CD14-positive monocyte (primary cell): ENCODE results near the gene SPESP1. TPM values are rescaled to one million over a fixed set of nuclear protein-coding genes. Genes with fewer than 3 reads are reported as not detected.

Source experiments
- DNase-seq, 3 donors: peaks; one replicate each; pipeline ENCODE4 v3.0.0-alpha.2; 2011 to 2022
- H2AFZ ChIP-seq: 2 replicates; pipeline ENCODE4 v1.6.0; 2012; ENCODE audit warnings: mild to moderate bottlenecking, low read depth, low read length, inconsistent platforms; ENCODE audit not compliant: insufficient read depth, poor library complexity, severe bottlenecking
- H3K27ac ChIP-seq, 2 donors: 1 replicate in 1 of 2; 2 replicates in 1 of 2; pipeline ENCODE4 v1.5.1; 2012 to 2013; ENCODE audit warnings: low read length in 2 of 2, control low read depth in 1 of 2, inconsistent platforms in 1 of 2, low read depth in 1 of 2, mild to moderate bottlenecking in 1 of 2
- H3K27me3 ChIP-seq, 2 donors: one replicate each; pipeline versions ENCODE4 v1.6.0 to v1.6.1; 2011 to 2013; ENCODE audit warnings: low read length in 2 of 2; ENCODE audit not compliant: control insufficient read depth in 2 of 2, insufficient read depth in 2 of 2
- H3K36me3 ChIP-seq, 2 donors: replicated peaks in 1 of 2; 1 replicate in 1 of 2; 2 replicates in 1 of 2; pipeline versions ENCODE4 v1.5.1 to v1.6.1; 2012 to 2013; ENCODE audit warnings: low read length in 2 of 2, control low read depth in 1 of 2, inconsistent platforms in 1 of 2, mild to moderate bottlenecking in 1 of 2; ENCODE audit not compliant: insufficient read depth in 2 of 2, control insufficient read depth in 1 of 2
- H3K4me1 ChIP-seq, 2 donors: 1 replicate in 1 of 2; 2 replicates in 1 of 2; pipeline versions ENCODE4 v1.5.1 to v1.6.1; 2012 to 2013; ENCODE audit warnings: low read length in 2 of 2, control low read depth in 1 of 2, inconsistent platforms in 1 of 2, mild to moderate bottlenecking in 1 of 2, moderate library complexity in 1 of 2; ENCODE audit not compliant: insufficient read depth in 2 of 2, control insufficient read depth in 1 of 2
- H3K4me2 ChIP-seq: replicated peaks from 2 replicates; pipeline ENCODE3; 2012; ENCODE audit warnings: low read length, moderate library complexity, mild to moderate bottlenecking; ENCODE audit not compliant: poor library complexity, severe bottlenecking; ENCODE audit errors: extremely low read depth
- H3K4me3 ChIP-seq, 3 experiments: fragments of 200-600 bp in 1 of 3; sonication (generic) in 1 of 3; replicated peaks in 1 of 3; 1 replicate in 2 of 3; 2 replicates in 1 of 3; pipeline ENCODE4 v1.5.1; 2011 to 2013; ENCODE audit warnings: low read length in 3 of 3, mild to moderate bottlenecking in 3 of 3, control low read depth in 2 of 3, low read depth in 2 of 3, inconsistent platforms in 1 of 3, moderate library complexity in 1 of 3
- H3K79me2 ChIP-seq: 2 replicates; pipeline ENCODE4 v1.6.0; 2012; ENCODE audit warnings: mild to moderate bottlenecking, control low read depth, inconsistent platforms, low read length, moderate library complexity; ENCODE audit not compliant: insufficient read depth
- H3K9ac ChIP-seq: 2 replicates; pipeline ENCODE4 v1.6.0; 2017; ENCODE audit warnings: low read length, mild to moderate bottlenecking; ENCODE audit not compliant: insufficient read depth, poor library complexity, severe bottlenecking
- H3K9me3 ChIP-seq, 2 donors: replicated peaks in 1 of 2; 1 replicate in 1 of 2; 2 replicates in 1 of 2; pipeline versions ENCODE4 v1.5.1 to v1.6.1; 2012 to 2013; ENCODE audit warnings: low read length in 2 of 2, control low read depth in 1 of 2; ENCODE audit not compliant: control insufficient read depth in 1 of 2, insufficient read depth in 1 of 2
- H4K20me1 ChIP-seq: 2 replicates; pipeline ENCODE4 v1.6.0; 2012; ENCODE audit warnings: mild to moderate bottlenecking, low read length, control low read depth, moderate library complexity; ENCODE audit not compliant: insufficient read depth
- H3K27ac Mint-ChIP-seq, 7 donors: one replicate each; pipeline ENCODE4 v1.8.0; 2020; ENCODE audit warnings: mild to moderate bottlenecking in 7 of 7, mixed read lengths in 7 of 7, moderate library complexity in 6 of 7, inconsistent platforms in 2 of 7
- H3K27me3 Mint-ChIP-seq, 3 donors: one replicate each; pipeline ENCODE4 v1.8.0; 2021 to 2022; ENCODE audit warnings: low read depth in 3 of 3, mild to moderate bottlenecking in 3 of 3, mixed read lengths in 3 of 3, moderate library complexity in 3 of 3, inconsistent platforms in 1 of 3
- H3K36me3 Mint-ChIP-seq, 2 donors: one replicate each; pipeline ENCODE4 v1.8.0; 2020; ENCODE audit warnings: mixed read lengths in 2 of 2, inconsistent platforms in 1 of 2, mild to moderate bottlenecking in 1 of 2
- H3K4me1 Mint-ChIP-seq: one replicate; pipeline ENCODE4 v1.8.0; 2020; ENCODE audit warnings: mild to moderate bottlenecking, mixed read lengths
- H3K4me3 Mint-ChIP-seq, 2 donors: one replicate each; pipeline ENCODE4 v1.8.0; 2020; ENCODE audit warnings: mild to moderate bottlenecking in 2 of 2, mixed read lengths in 2 of 2, moderate library complexity in 1 of 2
- H3K9me3 Mint-ChIP-seq, 7 donors: one replicate each; pipeline ENCODE4 v1.8.0; 2020 to 2022; ENCODE audit warnings: mixed read lengths in 7 of 7, mild to moderate bottlenecking in 6 of 7, moderate library complexity in 6 of 7, inconsistent platforms in 2 of 7
- WGBS: methylation state at CpG from one replicate; pipeline ENCODE4 v1.1.5; 2013; ENCODE audit warnings: missing lambda C conversion rate; ENCODE audit not compliant: insufficient coverage; 5-methylcytosine and 5-hydroxymethylcytosine counted together
- intact Hi-C, 2 donors: fragments of 100-400 bp; cut with micrococcal nuclease; formaldehyde crosslinking; loops; one replicate each; pipeline versions ENCODE4 v1.15.0 to v1.15.1; 2023
- polyA plus RNA-seq, 3 donors: library from polyadenylated mRNA; depleted of rRNA in 1 of 3; unstranded in 2 of 3; stranded (reverse) in 1 of 3; fragments of 300-500 nt in 2 of 3; fragments of >200 nt in 1 of 3; fragmentation: Illumina TruSeq in 2 of 3; gene quantifications; 1 replicate in 2 of 3; 2 replicates in 1 of 3; pipeline ENCODE4 v1.2.3, GENCODE V29; 2012 to 2021
- TF ChIP-seq, protein P1 (sequence below): fragments of 200-600 bp; IDR thresholded peaks from one replicate; pipeline ENCODE4 v1.8.0; 2022; ENCODE audit warnings: antibody characterized with exemption, mild to moderate bottlenecking

SPESP1 gene
- polyA plus RNA-seq, 3 donors: 0.17 to 0.86 (median 0.47) TPM

DNA sequence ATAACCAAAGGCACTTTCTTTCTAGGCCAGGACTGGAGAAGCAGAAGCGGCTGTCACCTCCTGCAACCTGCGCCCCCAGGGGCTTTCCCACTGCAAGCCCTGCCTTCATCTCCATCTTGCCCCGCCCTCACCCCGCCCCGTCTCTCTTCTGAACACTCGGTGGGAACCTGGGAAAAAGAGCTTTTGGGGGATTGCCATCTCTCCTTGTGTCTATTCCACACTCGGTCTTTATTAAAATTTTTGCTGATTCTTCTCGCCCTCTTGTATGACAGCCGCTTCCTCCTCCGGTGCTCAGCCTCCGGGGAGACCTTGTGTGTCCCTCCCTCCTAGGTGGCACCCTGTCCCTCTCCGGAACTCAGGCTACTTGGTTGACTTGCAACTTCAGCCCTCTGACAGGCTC is 41.9 kb upstream of the SPESP1 start:
- Histone ChIP-seq H3K36me3 (no peaks in the 10 kb centered on the region), H3K4me3 (no peak overlapping the region), H3K4me1 (no peaks in the 10 kb centered on the region), H3K27me3 (no peaks in the 10 kb centered on the region), H3K27ac (no peak overlapping the region), H3K79me2 (no peaks in the 10 kb centered on the region), H3K4me2 (no peak overlapping the region), H3K9ac (no peak overlapping the region), H2AFZ (no peak overlapping the region), H3K9me3 (no peaks in the 10 kb centered on the region), H4K20me1 (no peaks in the 10 kb centered on the region)
- no peak for DNase-seq
- WGBS: 77% methylated on average over 5 of the region's 12 CpGs
- peaks cover 3% of the 10 kb centered on the region for H3K4me1 Mint-ChIP-seq
- H3K27ac Mint-ChIP-seq: no peak overlapping the region
- no peaks in the 10 kb centered on the region for H3K36me3 Mint-ChIP-seq
- TF ChIP-seq, protein P1, sequence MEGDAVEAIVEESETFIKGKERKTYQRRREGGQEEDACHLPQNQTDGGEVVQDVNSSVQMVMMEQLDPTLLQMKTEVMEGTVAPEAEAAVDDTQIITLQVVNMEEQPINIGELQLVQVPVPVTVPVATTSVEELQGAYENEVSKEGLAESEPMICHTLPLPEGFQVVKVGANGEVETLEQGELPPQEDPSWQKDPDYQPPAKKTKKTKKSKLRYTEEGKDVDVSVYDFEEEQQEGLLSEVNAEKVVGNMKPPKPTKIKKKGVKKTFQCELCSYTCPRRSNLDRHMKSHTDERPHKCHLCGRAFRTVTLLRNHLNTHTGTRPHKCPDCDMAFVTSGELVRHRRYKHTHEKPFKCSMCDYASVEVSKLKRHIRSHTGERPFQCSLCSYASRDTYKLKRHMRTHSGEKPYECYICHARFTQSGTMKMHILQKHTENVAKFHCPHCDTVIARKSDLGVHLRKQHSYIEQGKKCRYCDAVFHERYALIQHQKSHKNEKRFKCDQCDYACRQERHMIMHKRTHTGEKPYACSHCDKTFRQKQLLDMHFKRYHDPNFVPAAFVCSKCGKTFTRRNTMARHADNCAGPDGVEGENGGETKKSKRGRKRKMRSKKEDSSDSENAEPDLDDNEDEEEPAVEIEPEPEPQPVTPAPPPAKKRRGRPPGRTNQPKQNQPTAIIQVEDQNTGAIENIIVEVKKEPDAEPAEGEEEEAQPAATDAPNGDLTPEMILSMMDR: no peak
- peak overlapping the region; percentile 62 to 76 for H3K4me3 Mint-ChIP-seq
- peaks cover 0 to 3% (median 0%) of the 10 kb centered on the region in 7 donors for H3K9me3 Mint-ChIP-seq
- H3K27me3 Mint-ChIP-seq: peaks cover 0 to 11% (median 5%) of the 10 kb centered on the region in 3 donors
- intact Hi-C loops: no loop called here

DNA sequence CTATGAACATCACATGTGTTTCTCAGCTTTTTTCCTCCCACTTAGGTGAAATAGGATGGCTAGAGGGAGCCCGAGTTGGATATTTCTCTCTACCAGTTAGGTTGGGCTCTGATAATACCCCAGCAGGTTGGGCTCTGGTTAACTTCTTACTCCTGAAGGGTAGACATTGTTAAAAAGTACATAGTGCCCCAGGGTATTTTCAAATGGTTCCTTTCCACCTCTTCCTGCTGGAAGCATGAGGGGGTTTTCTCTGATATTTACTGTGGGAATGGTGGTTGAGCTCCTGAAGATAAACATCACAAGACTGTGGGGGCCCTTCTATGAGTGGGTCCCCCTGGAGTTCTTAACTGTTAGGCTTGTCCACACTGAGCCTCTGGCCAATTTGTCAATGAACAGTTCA is 36.1 kb upstream of the SPESP1 start:
- no peak overlapping the region for H2AFZ ChIP-seq
- H3K9me3 ChIP-seq: no peaks in the 10 kb centered on the region
- H3K79me2 ChIP-seq: no peaks in the 10 kb centered on the region
- TF ChIP-seq, protein P1: no peak
- H3K4me2 ChIP-seq: no peak overlapping the region
- intact Hi-C loops: no loop called here
- DNase-seq: no peak
- Mint-ChIP-seq H3K4me3 (no peak overlapping the region), H3K27me3 (peaks cover 4 to 19% (median 15%) of the 10 kb centered on the region in 3 donors), H3K9me3 (peaks cover 0 to 3% (median 0%) of the 10 kb centered on the region in 7 donors), H3K27ac (no peak overlapping the region), H3K36me3 (no peaks in the 10 kb centered on the region), H3K4me1 (no peaks in the 10 kb centered on the region)
- H4K20me1 ChIP-seq: no peaks in the 10 kb centered on the region
- no peaks in the 10 kb centered on the region for H3K27me3 ChIP-seq
- no peak overlapping the region for H3K9ac ChIP-seq
- no peak overlapping the region for H3K4me3 ChIP-seq
- no peaks in the 10 kb centered on the region for H3K4me1 ChIP-seq
- H3K36me3 ChIP-seq: no peaks in the 10 kb centered on the region
- H3K27ac ChIP-seq: no peak overlapping the region
- no CpG with 5 or more reads among the region's 1 CpG for WGBS
